Neural cell (in vitro differentiated cells): ENCODE measurements around the gene SLX1A. TPM values are rescaled to one million over a fixed set of nuclear protein-coding genes. Genes with fewer than 3 reads are reported as not detected.
"Not testable (repeated sequence)": the region's sequence is repeated elsewhere in the genome, so short reads cannot be mapped to it uniquely, and the experiment has no call there.

Source experiments
- H2AFZ ChIP-seq: fragments of 200-600, 300-800 bp; sonication (generic), shearing (Covaris generic); 2 replicates; pipeline ENCODE4 v1.6.0; 2014; ENCODE audit warnings: low read depth, mild to moderate bottlenecking, antibody characterized with exemption, low read length, moderate library complexity
- H3F3A ChIP-seq: fragments of 200-600 bp; shearing (Covaris generic); 2 replicates; pipeline ENCODE4 v1.6.1; 2016; ENCODE audit warnings: mild to moderate bottlenecking, moderate library complexity, mixed read lengths, antibody characterized with exemption, low read length; ENCODE audit not compliant: insufficient read depth, poor library complexity, severe bottlenecking
- H3K27ac ChIP-seq: fragments of 200-600, 300-800 bp; sonication (generic), shearing (Covaris generic); 2 replicates; pipeline ENCODE4 v1.5.1; 2014; ENCODE audit warnings: mild to moderate bottlenecking, low read length, moderate library complexity
- H3K27me3 ChIP-seq: fragments of 300-800, 200-600 bp; sonication (generic), shearing (Covaris generic); 2 replicates; pipeline ENCODE4 v1.6.0; 2014; ENCODE audit warnings: mild to moderate bottlenecking, low read depth, low read length, moderate library complexity; ENCODE audit not compliant: insufficient read depth
- H3K36me3 ChIP-seq: fragments of 300-800, 200-600 bp; sonication (generic), shearing (Covaris generic); 2 replicates; pipeline ENCODE4 v1.5.1; 2014; ENCODE audit warnings: mild to moderate bottlenecking, antibody characterized with exemption, low read length, moderate library complexity; ENCODE audit not compliant: insufficient read depth
- H3K4me2 ChIP-seq: fragments of 300-800, 200-600 bp; sonication (generic), shearing (Covaris generic); 2 replicates; pipeline ENCODE4 v1.6.0; 2014; ENCODE audit warnings: mild to moderate bottlenecking, low read length
- H3K4me3 ChIP-seq: fragments of 300-800, 200-600 bp; sonication (generic), shearing (Covaris generic); 2 replicates; pipeline ENCODE4 v1.5.1; 2014; ENCODE audit warnings: mild to moderate bottlenecking, low read length, moderate library complexity
- H3K79me2 ChIP-seq: fragments of 200-600 bp; shearing (Covaris generic); replicated peaks from 2 replicates; pipeline ENCODE4 v1.6.0; 2014; ENCODE audit warnings: mild to moderate bottlenecking, low read length, moderate library complexity; ENCODE audit not compliant: insufficient read depth
- H3K9ac ChIP-seq: fragments of 300-800, 200-600 bp; sonication (generic), shearing (Covaris generic); 2 replicates; pipeline ENCODE4 v1.6.1; 2016; ENCODE audit warnings: mild to moderate bottlenecking, low read length, mixed read lengths
- H3K9me2 ChIP-seq: fragments of 200-600 bp; shearing (Covaris generic); 2 replicates; pipeline ENCODE4 v1.6.1; 2016; ENCODE audit warnings: mild to moderate bottlenecking, low read length, mixed read lengths; ENCODE audit not compliant: insufficient read depth
- H3K9me3 ChIP-seq: fragments of 200-600, 300-800 bp; sonication (generic), shearing (Covaris generic); 2 replicates; pipeline ENCODE4 v1.6.1; 2016; ENCODE audit warnings: mild to moderate bottlenecking, mixed run types, low read length, moderate library complexity, mixed read lengths
- H4K20me1 ChIP-seq: fragments of 200-600 bp; shearing (Covaris generic); 2 replicates; pipeline ENCODE4 v1.6.1; 2016; ENCODE audit warnings: mild to moderate bottlenecking, mixed run types; ENCODE audit not compliant: insufficient read depth
- CTCF ChIP-seq: fragments of 450-650 bp; IDR thresholded peaks from 2 replicates; pipeline ENCODE4 v1.5.1; 2014; ENCODE audit warnings: antibody characterized with exemption, mild to moderate bottlenecking, moderate library complexity; ENCODE audit not compliant: poor library complexity, severe bottlenecking
- EP300 ChIP-seq: fragments of 450-650 bp; conservative IDR thresholded peaks from 2 replicates; pipeline ENCODE4 v1.6.1; 2014; ENCODE audit warnings: antibody characterized with exemption, mild to moderate bottlenecking, moderate library complexity; ENCODE audit not compliant: poor library complexity, severe bottlenecking
- EZH2 ChIP-seq: fragments of 200-600, 300-800 bp; shearing (Covaris generic), sonication (generic); IDR thresholded peaks from 2 replicates; pipeline ENCODE4 v1.6.1; 2014; ENCODE audit warnings: antibody characterized with exemption, low read length, borderline replicate concordance, mild to moderate bottlenecking; ENCODE audit not compliant: insufficient read depth, poor library complexity, severe bottlenecking
- MXI1 ChIP-seq: fragments of 450-650 bp; conservative IDR thresholded peaks from 2 replicates; pipeline ENCODE4 v1.6.1; 2014; ENCODE audit warnings: antibody characterized with exemption, mild to moderate bottlenecking; ENCODE audit not compliant: poor library complexity, severe bottlenecking
- POLR2AphosphoS5 ChIP-seq: IDR thresholded peaks from 2 replicates; pipeline ENCODE4 v1.6.1; 2012
- RAD21 ChIP-seq: fragments of 450-650 bp; conservative IDR thresholded peaks from 2 replicates; pipeline ENCODE4 v1.6.1; 2014; ENCODE audit warnings: antibody characterized with exemption, mild to moderate bottlenecking, moderate library complexity
- REST ChIP-seq: IDR thresholded peaks from 2 replicates; pipeline ENCODE4 v1.6.1; 2012; ENCODE audit warnings: borderline replicate concordance
- SMC3 ChIP-seq: fragments of 450-650 bp; conservative IDR thresholded peaks from 2 replicates; pipeline ENCODE4 v1.6.1; 2014; ENCODE audit warnings: antibody characterized with exemption, mild to moderate bottlenecking, moderate library complexity; ENCODE audit not compliant: poor library complexity
- TAF1 ChIP-seq: IDR thresholded peaks from 2 replicates; pipeline ENCODE4 v1.6.1; 2012; ENCODE audit warnings: low read depth
- polyA plus RNA-seq: library from polyadenylated mRNA; depleted of rRNA; stranded (reverse); fragments of >200 nt; gene quantifications from 2 replicates; pipeline ENCODE4 v1.2.3, GENCODE V29; 2014

Gene SLX1A
- polyA plus RNA-seq, 1 donor from 2014 or later: 22.8 TPM

- H3K4me2 ChIP-seq: no peak overlapping the region
- no peak for TF ChIP-seq TAF1
- TF ChIP-seq POLR2AphosphoS5: no peak
- no peak for TF ChIP-seq CTCF
- TF ChIP-seq RAD21: no peak
- TF ChIP-seq MXI1: no peak
- no peak for TF ChIP-seq SMC3
- TF ChIP-seq REST: no peak
- no peak for TF ChIP-seq EZH2
- no peak for TF ChIP-seq EP300
- no peak overlapping the region for H3K4me3 ChIP-seq
- H3K9me3 ChIP-seq: no peaks in the 10 kb centered on the region
- no peaks in the 10 kb centered on the region for H4K20me1 ChIP-seq
- peaks cover 9% of the 10 kb centered on the region for H3K79me2 ChIP-seq
- no peaks in the 10 kb centered on the region for H3K36me3 ChIP-seq
- no peak overlapping the region for H3K27ac ChIP-seq
- H3K27me3 ChIP-seq: no peaks in the 10 kb centered on the region
- H3K9ac ChIP-seq: no peak overlapping the region
- no peak overlapping the region for H2AFZ ChIP-seq
- H3F3A ChIP-seq: no peaks in the 10 kb centered on the region
- no peaks in the 10 kb centered on the region for H3K9me2 ChIP-seq
Observed at GRCh38 chr16:30187556-30187865, 6.2 kb upstream of the SLX1A start.

GRCh38 chr16:30187971-30188561, 5.6 kb upstream of the SLX1A start:
- peaks cover 9% of the 10 kb centered on the region for H3K79me2 ChIP-seq
- H2AFZ ChIP-seq: no peak overlapping the region
- H4K20me1 ChIP-seq: no peaks in the 10 kb centered on the region
- no peak overlapping the region for H3K4me2 ChIP-seq
- no peaks in the 10 kb centered on the region for H3K36me3 ChIP-seq
- H3K27me3 ChIP-seq: no peaks in the 10 kb centered on the region
- H3F3A ChIP-seq: no peaks in the 10 kb centered on the region
- no peak overlapping the region for H3K9ac ChIP-seq
- no peak for TF ChIP-seq TAF1
- TF ChIP-seq RAD21: no peak
- TF ChIP-seq EZH2: no peak
- no peak for TF ChIP-seq SMC3
- no peak for TF ChIP-seq MXI1
- TF ChIP-seq CTCF: no peak
- no peak for TF ChIP-seq EP300
- TF ChIP-seq REST: no peak
- TF ChIP-seq POLR2AphosphoS5: no peak
- no peaks in the 10 kb centered on the region for H3K9me2 ChIP-seq
- H3K9me3 ChIP-seq: no peaks in the 10 kb centered on the region
- H3K27ac ChIP-seq: no peak overlapping the region
- H3K4me3 ChIP-seq: no peak overlapping the region

GRCh38 chr16:30191158-30191557, 2.5 kb upstream of the SLX1A start:
- not testable (repeated sequence) for H3K9ac ChIP-seq, H3K79me2 ChIP-seq, H4K20me1 ChIP-seq, H3K9me3 ChIP-seq, H3K27me3 ChIP-seq, H3K36me3 ChIP-seq, H3K4me3 ChIP-seq, H3K27ac ChIP-seq, H3K9me2 ChIP-seq, H3K4me2 ChIP-seq, H3F3A ChIP-seq, H2AFZ ChIP-seq
